ENCODE data around the gene SLC16A5.
A peak's percentile ranks its signal among the peaks of the same experiment; 100 is the strongest.
"Not testable (repeated sequence)": the region's sequence is repeated elsewhere in the genome, so short reads cannot be mapped to it uniquely, and the experiment has no call there.

SLC16A5 gene

DNA sequence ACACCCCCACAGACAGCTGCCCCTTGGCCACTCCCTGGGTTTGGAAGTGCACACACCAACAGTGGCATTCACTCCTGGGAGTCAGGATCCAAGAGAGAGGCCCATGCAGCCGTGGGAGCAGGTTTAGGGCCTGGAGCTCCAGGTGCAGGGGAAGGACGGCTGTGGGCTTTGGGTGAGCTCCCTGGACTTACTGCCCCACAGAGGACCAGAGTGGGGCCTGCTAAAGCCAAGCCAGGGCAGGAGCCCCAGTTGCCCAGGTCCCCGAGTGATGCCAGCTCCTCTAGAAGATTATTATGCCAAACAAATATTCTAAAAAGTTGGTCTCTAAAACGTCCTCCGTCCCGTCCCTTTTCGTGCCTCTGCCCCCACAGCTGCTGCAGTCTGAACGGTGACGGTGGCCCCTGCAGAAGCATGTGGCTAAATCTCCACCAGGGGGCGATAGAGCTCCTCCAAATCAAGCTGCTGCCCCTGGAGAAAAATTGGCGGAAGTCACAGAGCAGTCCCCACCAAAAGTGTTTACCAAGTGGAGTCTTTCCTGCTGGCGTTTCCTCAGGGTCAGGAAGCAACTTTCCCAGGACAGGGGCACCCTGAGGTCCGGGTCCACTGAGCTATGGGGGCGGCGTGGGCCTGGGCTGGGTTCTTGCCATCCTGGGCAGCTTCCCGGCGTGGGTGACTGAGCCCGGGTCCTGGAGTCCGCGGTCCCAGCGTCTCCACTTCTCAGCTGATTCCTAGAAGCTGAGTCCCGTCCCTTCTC, 26.2 kb downstream of the SLC16A5 start:
- DNase-seq: peak; percentile 68 to 92 (median 88)

DNA sequence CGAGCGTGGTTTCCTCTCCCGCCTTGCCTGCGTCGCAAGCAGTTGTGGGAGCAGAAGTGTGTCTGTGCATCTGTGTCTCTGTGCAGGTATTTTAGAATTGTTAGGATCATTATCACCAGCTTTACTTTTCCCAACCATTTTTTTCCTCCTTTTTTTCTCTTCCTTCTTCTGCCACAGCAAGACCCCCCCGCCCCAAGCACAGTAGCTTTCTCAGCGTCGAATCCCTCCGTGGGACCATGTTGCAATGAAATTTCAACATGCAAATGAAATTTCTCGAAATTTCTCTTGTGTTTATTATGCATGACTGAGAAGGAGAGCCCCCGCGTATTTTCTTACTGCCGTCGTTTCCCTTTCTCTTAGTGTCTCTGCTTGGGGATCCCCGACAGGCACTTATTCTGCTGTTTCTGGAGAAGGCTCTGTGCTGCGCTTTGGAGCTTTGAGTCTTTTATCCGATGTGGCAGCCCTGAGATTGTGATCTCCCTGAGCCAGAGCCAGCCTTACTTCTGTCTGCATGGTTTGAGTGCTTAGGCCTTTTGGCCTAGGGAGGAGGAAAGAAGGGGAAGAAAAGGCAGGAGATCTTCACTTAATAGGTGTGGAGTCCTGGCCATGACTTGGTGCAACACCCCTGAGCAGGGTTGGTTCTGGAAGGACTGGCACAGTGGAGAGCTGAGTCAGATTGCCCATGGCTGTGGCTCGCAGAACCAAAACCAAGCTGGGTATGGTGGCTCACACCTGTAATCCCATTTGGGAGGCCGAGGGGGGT, 27.0 kb downstream of the SLC16A5 start:
- DNase-seq: no peak

DNA sequence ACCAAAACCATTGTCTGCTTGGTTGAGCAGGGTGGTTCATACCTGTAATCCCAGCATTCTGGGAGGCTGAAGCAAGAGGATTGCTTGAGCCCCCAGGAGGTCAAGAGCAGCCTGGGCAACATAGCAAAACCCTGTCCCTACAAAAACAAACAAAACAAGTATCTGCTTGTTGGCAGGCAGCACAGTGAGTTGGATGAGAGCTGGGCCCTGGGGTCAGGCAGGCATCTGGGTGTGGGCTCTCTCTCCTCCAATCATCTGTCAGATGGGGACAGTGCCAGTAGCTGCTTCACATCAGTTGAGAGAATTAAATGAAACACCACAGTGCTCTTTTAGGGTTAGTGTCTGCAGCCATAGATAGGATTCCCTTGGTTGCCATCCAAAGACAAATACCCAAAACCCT, 27.8 kb downstream of the SLC16A5 start:
- DNase-seq: no peak

DNA sequence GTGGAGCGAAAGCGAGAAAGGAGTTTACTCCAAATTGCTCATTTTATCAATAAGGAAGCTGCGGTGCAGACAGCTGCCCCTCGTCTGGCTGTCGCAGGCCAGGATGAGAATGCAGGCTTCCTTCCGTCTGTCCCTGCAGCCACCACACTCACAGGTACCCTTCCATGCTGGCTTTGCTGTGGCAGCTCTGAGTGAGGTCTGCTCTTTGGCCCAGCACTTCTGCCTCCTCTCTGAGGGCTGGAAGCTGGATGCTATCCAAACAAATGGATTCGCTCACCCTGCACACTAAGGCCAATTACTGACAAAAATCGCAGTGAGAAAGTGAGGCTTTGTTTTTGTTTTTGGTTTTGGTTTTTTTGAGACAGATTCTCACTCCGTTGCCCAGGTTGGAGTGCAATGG, 29.0 kb downstream of the SLC16A5 start:
- DNase-seq: no peak

DNA sequence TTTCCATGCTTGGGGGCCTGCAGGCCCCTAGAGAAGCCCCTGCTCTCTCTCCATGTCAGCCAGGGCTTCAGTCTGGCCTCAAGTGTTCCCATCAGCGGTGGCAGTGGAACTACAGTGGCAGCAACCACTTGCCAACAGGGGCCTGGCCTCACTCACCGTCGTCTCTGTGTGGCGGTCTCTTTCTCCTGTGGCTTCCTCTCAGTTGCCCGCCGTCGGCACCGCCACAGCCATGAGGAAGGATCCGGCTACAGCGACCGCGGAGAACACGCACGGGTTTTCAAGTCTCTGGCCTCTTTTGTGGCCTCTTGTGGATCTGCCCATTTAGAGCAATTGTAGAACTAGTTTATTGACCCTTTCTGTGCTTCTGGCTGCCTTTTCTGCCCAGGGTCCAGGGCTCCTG, 30.6 kb downstream of the SLC16A5 start:
- no peak for DNase-seq

DNA sequence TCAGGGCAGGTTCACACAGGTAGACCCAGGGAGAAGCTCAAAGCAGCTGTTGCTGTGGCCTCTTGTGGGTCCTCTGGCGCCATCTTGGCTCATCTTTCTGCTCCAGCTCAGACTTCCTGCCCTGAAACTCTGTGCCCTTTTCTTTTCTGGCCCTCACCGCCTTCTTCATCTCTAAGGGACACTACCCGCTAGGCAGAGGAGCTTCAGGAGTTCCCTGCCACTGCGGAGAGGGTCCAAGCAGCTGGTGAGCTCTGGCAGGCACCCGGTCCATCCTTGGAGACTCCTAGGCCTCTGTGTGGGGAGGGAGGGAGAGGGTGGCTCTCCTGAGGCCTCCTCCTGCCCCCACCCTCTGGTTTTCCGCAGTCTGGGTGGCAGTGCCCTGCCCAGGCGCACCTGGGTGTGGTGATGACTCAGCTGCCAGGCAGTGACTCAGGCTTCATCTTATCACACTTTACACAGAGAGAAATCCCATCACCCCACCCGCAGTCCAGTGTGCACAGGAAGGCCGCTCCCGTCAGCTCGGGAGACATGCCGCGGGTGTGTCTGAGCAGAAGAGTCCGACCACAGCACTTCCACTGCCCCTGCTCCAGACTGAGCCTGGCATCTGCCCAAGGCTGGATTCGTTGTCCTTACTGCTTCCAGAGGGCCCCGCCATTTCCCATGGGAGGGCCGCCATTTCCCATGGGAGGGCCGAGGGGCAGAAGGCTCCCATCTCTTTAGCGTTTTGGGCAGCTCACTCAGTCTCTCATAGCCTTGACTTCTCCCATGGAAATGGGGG, 36.5 kb downstream of the SLC16A5 start:
- DNase-seq: peak in 3 of 5 donors; percentile 28 to 88 (median 40)

DNA sequence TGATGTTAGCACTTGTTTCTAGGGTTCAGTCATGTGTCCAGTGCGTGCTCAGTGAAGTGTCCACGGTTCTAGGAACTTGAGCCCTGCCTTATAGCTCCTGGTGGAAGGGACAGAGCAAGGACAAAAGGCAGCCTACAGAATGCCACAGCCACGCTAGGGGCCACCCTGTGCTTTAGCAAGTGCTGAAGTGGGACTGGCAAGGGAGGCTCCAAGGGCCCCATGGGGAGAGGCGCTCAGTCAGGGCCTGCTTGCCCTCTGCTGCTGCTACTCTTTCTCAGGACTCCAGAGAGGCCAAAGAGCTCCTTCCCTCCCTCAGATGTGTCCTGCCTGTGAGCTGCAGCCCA, 37.0 kb downstream of the SLC16A5 start:
- no peak for DNase-seq

DNA sequence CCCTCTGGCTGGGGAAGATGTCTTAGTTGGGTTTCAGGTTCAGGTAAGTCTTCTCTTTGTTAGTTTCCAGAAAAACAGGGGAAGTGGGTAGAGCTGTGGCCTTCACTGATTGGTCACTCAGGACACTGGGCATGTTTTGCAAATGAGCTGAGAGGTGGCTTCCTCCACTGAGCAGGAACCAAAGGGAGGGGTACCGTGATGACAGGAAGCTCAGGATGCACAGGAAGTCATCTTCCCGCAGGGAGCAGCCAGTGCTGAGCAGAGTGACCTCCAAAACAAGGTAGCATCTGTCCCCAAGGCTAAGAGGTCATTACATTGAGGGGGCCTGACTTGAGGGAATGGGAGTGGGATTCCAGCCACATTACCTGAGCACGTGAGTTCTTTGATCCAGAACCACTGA, 38.2 kb downstream of the SLC16A5 start:
- DNase-seq: no peak

DNA sequence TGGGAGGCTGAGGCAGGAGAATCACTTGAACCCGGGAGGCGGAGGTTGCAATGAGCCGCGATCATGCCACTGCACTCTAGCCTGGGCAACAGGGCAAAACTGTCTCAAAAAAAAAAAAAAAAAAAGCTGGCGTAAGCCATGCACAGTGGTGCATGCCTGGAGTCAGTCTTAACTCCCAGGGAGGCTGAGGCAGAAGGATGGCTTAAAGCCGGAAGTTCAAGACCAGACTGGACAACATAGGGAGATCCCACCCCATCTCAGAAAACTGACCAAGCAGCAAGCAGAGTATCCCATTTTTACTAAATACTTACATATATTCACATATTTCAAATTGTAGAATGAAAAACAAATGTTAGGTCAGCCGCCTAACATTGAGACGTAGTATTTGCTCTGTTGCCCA, 39.2 kb downstream of the SLC16A5 start:
- DNase-seq: no peak

DNA sequence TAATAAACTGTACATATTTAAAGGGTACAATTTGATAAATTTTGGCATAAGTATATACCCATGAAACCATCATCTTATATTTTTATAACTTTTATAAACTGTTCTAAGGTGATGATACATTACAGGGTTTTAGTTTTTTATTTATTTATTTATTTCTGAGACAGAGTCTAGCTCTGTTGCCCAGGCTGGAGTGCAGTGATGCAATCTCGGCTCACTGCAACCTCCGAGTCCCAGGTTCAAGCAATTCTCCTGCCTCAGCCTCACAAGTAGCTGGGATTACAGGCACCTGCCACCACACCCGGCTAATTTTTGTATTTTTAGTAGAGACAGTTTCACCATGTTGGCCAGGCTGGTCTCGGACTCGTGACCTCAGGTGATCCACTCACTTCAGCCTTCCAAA, 40.2 kb downstream of the SLC16A5 start:
- not testable (repeated sequence) for DNase-seq

DNA sequence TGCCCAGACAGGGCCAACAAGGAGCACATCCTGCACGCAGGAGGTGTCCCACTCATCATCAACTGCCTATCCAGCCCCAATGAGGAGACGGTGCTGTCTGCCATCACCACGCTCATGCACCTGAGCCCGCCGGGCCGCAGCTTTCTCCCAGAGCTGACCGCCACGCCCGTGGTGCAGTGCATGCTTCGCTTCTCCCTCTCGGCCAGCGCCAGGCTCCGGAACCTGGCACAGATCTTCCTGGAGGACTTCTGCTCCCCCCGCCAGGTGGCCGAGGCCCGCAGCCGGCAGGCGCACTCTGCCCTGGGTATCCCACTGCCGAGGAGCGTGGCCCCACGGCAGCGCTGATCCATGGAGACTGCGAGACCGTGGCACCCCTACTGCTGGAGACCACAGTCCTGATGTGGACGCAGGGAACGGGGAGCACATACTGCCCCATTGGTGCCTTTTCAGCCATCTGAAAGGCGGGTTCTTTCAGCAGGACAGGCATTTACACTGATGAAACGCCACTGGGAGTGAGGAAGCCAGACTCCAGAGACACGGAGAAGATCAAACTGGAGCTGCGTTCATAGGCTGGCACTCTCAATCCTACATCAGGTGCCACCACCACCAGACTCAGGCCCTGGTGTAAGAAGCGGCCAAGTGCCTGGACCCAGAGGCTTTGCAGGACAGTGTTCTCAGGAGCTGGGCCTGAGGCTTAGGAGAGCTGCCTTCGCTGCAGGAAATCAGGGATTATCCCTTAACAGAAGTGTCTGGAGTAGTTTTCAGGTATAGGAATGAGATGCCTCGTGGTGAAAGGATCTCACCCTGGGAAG, 41.1 kb downstream of the SLC16A5 start:
- DNase-seq: no peak

DNA sequence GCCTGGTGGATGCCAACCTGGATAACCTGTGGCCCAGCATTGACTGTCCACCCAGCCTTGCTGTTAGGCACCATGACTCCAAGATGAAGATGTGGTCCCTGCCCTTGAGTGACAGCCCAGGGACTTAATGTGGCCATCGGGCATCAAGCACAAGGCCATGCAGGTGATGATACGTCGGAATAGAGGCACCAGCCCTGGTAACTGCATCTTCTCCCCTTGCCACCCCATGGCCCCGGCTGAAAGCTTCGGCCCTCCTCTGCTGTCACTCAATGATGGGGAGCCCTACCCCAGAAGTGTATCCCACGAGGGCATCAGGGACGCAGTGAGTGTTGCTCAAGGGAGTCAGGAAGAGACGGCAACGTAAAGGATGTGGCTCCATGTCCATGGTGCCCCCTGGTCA, 41.8 kb downstream of the SLC16A5 start:
- no peak for DNase-seq

DNA sequence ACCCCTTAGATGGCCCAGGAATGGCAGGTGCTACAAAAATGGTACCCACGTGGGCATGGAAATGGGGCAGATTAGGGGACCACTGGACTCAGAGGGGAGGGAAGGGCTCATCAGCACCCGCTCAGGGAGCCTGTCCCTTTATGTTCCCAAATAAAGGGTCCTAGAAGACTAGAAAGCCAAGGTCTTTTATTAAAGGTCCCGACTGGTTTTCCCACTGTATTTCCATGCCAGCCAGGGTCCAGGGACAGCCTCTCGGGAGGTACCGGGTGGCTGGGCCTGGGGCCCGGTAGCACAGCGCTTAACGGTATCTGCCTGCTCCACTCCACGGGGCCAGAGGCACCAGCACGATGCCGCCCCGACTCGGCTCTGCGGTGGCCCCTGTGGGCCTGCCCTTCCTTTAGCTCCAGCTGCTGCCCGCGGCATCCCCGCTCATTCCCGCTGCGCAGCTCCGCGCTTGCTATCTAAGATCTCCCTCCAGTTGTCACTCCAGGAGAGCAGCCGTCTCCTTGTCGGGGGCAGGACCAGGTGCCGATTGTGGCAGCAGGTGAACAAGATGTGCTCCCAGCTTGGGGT, 42.4 kb downstream of the SLC16A5 start:
- no peak for DNase-seq

DNA sequence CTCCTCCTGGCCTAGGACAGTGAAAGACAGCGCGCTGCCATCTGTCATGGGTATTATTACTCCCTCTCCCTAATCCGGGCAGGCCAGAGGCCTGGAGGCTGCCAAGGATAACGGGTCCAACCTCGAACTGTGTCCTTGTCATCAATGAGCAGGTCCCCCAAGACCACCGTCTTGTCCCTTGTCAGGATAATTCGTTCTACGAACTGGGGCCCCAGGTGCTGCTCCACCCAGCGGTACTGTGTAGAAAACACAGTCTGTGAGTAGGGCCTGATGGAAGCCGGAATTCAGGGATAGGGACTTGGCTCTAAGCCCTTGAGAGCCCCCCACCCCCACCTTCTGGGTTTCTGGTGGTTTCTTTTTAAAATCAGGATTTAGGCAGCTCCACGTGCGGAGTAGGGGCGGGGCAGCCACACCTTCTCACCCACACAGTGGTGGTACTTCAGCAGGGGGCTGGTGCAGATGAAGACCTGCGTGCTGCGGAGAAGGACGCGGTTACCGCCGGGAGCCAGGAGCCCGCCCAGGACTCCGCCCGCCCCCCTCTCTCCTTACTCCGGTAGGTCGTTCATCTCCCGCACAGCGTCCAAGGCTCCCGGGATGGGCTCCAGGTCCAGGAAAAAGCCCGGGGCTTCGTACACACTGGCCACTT, 43.0 kb downstream of the SLC16A5 start:
- peak in 4 of 5 donors; percentile 20 to 57 (median 31) for DNase-seq

DNA sequence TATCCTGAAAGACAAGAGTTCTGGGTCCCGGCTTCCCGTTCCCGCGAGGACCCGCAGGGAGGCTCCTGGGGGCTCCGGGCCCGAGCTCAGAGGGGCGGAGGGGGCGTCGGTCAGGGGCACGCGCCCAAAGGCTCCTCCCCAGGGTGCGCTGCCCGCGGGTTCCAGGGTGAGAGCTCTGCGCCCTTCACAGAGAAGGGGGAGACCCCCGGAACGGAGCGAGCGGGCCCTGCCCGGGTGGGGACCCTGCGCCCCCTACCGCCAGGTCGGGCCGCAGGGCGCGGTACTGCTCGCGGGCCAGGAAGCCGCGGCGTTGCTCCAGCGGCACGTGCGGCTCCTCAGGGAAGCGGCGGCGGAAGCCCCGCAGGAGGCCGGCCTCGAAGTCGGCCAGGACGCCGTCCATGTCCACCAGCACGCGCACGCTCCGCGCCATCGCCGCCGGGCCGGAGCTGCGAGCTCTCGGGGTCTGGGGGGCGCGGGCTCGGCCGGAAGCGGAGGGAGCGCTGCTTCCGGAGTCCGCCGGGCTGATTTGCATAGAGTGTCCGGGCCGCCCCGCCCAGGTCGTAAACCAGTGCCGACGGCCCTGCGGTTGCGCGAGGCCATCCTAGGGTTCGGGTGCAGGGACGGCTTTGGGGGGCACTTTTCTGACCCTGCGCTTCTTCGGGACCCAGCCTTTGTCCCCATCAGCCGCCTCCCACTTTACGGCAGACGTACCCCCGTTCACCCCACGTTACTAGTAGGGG, 43.7 kb downstream of the SLC16A5 start, which contains the start of gene NT5C:
TSS of gene NT5C (minus strand) at position 465 of the 740 bp plus-strand sequence. CDS start at position 430, 35 bp downstream.
- DNase-seq: peak; percentile 33 to 73 (median 38)

DNA sequence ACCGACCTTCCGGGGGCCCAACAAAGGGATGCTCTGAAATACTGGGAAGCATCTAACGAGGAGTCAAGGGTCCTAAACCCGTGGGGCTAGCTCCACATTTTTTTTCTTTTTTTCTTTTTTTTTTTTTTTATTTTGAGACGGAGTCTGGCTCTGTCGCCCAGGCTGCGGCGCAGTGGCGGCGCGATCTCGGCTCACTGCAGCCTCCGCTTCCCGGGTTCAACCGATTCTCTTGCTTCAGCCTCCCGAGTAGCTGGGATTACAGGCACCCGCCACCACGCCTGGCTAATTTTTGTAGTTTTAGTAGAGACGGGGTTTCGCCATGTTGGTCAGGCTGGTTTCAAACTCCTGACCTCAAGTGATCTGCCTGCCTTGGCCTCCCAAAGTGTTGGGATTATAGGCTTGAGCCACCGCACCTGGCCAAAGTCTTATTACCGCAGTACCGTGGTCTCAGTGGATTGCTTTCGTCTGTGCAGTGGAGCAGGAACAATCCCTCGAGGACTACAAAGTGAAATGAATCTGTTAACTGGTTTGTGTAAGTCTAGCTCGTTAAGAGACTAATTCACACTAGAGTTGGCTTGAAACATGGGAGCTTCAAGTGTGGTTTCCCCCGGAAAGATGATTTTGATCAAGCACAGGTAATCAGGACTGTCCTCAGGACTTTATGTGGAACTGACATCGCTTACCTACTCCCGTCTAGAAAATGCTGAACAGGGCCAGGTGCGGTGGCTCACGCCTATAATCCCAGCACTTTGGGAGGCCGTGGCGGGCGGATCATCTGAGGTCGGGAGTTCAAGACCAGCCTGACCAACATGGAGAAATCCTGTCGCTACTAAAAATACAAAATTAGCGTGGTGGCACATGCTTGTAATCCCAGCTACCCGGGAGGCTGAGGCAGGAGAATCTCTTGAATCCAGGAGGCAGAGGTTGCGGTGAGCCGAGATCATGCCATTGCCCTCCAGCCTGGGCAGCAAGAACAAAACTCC, 44.6 kb downstream of the SLC16A5 start:
- not testable (repeated sequence) for DNase-seq

DNA sequence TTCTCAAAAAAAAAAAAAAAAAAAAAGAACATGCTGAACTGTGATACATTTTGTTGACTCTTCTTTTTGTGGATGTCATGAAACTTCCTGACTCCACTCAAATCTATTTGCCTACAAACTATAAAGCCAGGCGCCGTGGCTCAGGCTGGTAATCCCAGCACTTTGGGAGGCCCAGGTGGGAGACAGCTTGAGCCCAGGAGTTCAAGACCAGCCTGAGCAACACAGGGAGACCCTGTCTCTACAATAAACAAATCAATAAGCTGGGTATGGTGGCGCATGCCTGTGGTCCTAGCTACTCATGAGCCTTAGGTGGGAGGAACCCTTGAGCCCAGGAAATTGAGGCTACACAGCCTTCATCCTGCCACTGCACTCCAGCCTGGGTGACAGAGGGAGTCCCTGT, 45.2 kb downstream of the SLC16A5 start:
- no peak for DNase-seq

DNA sequence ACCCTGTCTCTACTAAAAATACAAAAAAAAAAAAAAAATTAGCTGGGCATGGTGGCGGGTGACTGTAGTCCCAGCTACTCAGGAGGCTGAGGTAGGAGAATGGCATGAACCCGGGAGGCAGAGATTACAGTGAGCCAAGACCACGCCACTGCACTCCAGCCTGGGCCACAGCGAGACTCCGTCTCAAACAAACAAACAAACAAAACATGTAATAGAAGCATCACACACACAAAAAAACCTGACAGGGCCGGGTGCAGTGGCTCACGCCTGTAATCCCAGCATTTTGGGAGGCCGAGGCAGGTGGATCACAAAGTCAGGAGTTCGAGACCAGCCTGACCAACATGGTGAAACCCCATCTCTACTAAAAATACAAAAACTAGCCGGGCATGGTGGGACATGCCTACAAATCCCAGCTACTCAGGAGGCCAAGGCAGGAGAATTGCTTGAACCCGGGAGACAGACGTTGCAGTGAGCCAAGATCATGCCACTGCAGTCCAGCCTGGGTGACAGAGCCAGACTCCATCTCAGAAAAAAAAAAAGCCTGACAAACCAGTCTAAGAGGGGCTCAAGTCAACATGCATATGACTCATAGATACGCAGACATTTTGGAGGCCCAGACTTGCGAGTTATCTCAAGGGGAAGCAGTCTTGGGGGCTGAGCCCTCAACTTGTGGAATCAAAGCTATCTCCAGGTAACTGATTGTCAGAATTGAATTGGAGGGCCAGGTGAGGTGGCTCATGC, 46.0 kb downstream of the SLC16A5 start:
- DNase-seq: not testable (repeated sequence)

DNA sequence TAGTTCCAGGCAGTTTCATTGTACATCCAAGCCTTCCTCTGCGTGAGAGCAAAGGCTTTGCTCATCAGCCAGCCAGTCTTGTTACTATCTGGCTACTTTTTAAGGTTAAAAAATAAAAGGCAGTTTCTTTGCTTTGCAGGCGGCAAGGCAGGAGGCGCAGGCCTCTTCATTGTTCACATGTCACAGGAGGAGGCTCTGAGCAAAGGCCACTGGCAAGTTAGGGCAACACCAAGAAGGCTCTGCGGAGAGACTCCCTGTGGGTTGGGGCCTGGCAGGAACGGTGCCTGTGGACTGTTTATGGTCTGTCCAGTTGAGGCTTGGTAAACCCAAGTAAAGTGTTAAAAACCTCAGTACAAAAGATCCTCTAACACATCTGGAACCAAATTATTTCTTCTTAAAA, 47.7 kb downstream of the SLC16A5 start:
- no peak for DNase-seq

Measured in T-helper 1 cell (primary cell).